HEK293 (cell line): Measurements from ENCODE around the gene BCOR.

Source experiments
- CTCF ChIA-PET: fragments of 350-600 bp; formaldehyde crosslinking; extraction: SDS; loops from one replicate; lab custom pipeline; 2021; ENCODE audit warnings: antibody characterized with exemption; lab: Yijun Ruan, JAX
- POLR2A ChIA-PET: fragments of 300-600 bp; formaldehyde crosslinking; extraction: SDS; loops from one replicate; lab custom pipeline; 2020; ENCODE audit warnings: antibody characterized with exemption, inconsistent platforms; lab: Yijun Ruan, JAX
- H3K27ac ChIP-seq: fragments of 200-500 bp; sonication (Bioruptor generic); 2 replicates; pipeline ENCODE4 v1.5.1; 2014; ENCODE audit warnings: low read depth, low read length, control low read depth, inconsistent platforms; ENCODE audit errors: extremely low read depth
- H3K36me3 ChIP-seq, 2 experiments: fragments of 200-500 bp in 1 of 2; sonication (Bioruptor generic) in 1 of 2; 1 replicate in 1 of 2; 2 replicates in 1 of 2; pipeline ENCODE4 v1.5.1; 2014 to 2017; ENCODE audit warnings: inconsistent platforms in 2 of 2, low read length in 2 of 2; ENCODE audit not compliant: control insufficient read depth in 2 of 2, insufficient read depth in 1 of 2
- H3K4me1 ChIP-seq: fragments of 200-500 bp; sonication (Bioruptor generic); 2 replicates; pipeline ENCODE4 v1.5.1; 2014; ENCODE audit warnings: mild to moderate bottlenecking, low read length, inconsistent platforms; ENCODE audit not compliant: control insufficient read depth, insufficient read depth
- H3K4me3 ChIP-seq: 2 replicates; pipeline ENCODE4 v1.5.1; 2011; ENCODE audit warnings: low read depth, mild to moderate bottlenecking, control low read depth, low read length, moderate library complexity
- H3K9me3 ChIP-seq: fragments of 200-500 bp; sonication (Bioruptor generic); 2 replicates; pipeline ENCODE4 v1.5.1; 2014; ENCODE audit warnings: low read depth, low read length, inconsistent platforms; ENCODE audit not compliant: control insufficient read depth, insufficient read depth
- AEBP2 ChIP-seq: fragments of 450-650 bp; formaldehyde crosslinking; IDR thresholded peaks from 2 replicates; pipeline ENCODE4 v1.5.1; 2016; ENCODE audit warnings: missing biosample characterization, missing genetic modification characterization, borderline replicate concordance
- FEZF1 ChIP-seq: fragments of 450-650 bp; formaldehyde crosslinking; IDR thresholded peaks from 2 replicates; pipeline ENCODE4 v1.5.1; 2016; ENCODE audit warnings: missing biosample characterization, missing genetic modification characterization
- HIC1 ChIP-seq: fragments of 450-650 bp; formaldehyde crosslinking; IDR thresholded peaks from 2 replicates; pipeline ENCODE4 v1.5.1; 2016; ENCODE audit warnings: missing biosample characterization, missing genetic modification characterization
- KLF16 ChIP-seq: fragments of 450-650 bp; formaldehyde crosslinking; IDR thresholded peaks from 2 replicates; pipeline ENCODE4 v1.5.1; 2017; ENCODE audit warnings: missing biosample characterization, missing genetic modification characterization
- MYNN ChIP-seq: fragments of 450-650 bp; formaldehyde crosslinking; IDR thresholded peaks from 2 replicates; pipeline ENCODE4 v1.5.1; 2016; ENCODE audit warnings: missing biosample characterization, missing genetic modification characterization, borderline replicate concordance
- RBAK ChIP-seq: fragments of 450-650 bp; formaldehyde crosslinking; IDR thresholded peaks from 2 replicates; pipeline ENCODE4 v1.5.1; 2016; ENCODE audit warnings: missing biosample characterization, missing genetic modification characterization
- SETDB1 ChIP-seq: IDR thresholded peaks from one replicate; pipeline ENCODE4 v1.6.1; 2017; ENCODE audit warnings: mild to moderate bottlenecking, low read length, moderate library complexity, mixed read lengths; ENCODE audit not compliant: insufficient read length
- TRIM28 ChIP-seq: IDR thresholded peaks from 2 replicates; pipeline ENCODE4 v1.6.1; 2011; ENCODE audit warnings: low read length, control low read depth, borderline replicate concordance
- ZBTB1 ChIP-seq: fragments of 450-650 bp; formaldehyde crosslinking; IDR thresholded peaks from 2 replicates; pipeline ENCODE4 v1.5.1; 2016; ENCODE audit warnings: missing biosample characterization, missing genetic modification characterization
- ZBTB8A ChIP-seq: fragments of 450-650 bp; formaldehyde crosslinking; IDR thresholded peaks from 2 replicates; pipeline ENCODE4 v1.5.1; 2016; ENCODE audit warnings: missing biosample characterization, missing genetic modification characterization
- ZFHX2 ChIP-seq: fragments of 450-650 bp; formaldehyde crosslinking; conservative IDR thresholded peaks from 2 replicates; pipeline ENCODE4 v1.5.1; 2016; ENCODE audit warnings: missing biosample characterization, missing genetic modification characterization
- ZNF146 ChIP-seq: fragments of 450-650 bp; formaldehyde crosslinking; IDR thresholded peaks from 2 replicates; pipeline ENCODE4 v1.5.1; 2016; ENCODE audit warnings: missing biosample characterization, missing genetic modification characterization
- ZNF148 ChIP-seq: fragments of 450-650 bp; formaldehyde crosslinking; IDR thresholded peaks from 2 replicates; pipeline ENCODE4 v1.5.0; 2017; ENCODE audit warnings: missing biosample characterization, missing genetic modification characterization, borderline replicate concordance
- ZNF157 ChIP-seq: fragments of 450-650 bp; formaldehyde crosslinking; IDR thresholded peaks from 2 replicates; pipeline ENCODE4 v1.5.1; 2016; ENCODE audit warnings: missing biosample characterization, missing genetic modification characterization
- ZNF202 ChIP-seq: fragments of 450-650 bp; formaldehyde crosslinking; IDR thresholded peaks from 2 replicates; pipeline ENCODE4 v1.5.1; 2016; ENCODE audit warnings: missing biosample characterization, missing genetic modification characterization, borderline replicate concordance
- ZNF221 ChIP-seq: fragments of 450-650 bp; formaldehyde crosslinking; IDR thresholded peaks from 2 replicates; pipeline ENCODE4 v1.5.1; 2017; ENCODE audit warnings: missing biosample characterization, missing genetic modification characterization, borderline replicate concordance
- ZNF280D ChIP-seq: fragments of 450-650 bp; formaldehyde crosslinking; IDR thresholded peaks from 2 replicates; pipeline ENCODE4 v1.5.1; 2016; ENCODE audit warnings: missing biosample characterization, missing genetic modification characterization
- ZNF302 ChIP-seq: fragments of 450-650 bp; formaldehyde crosslinking; IDR thresholded peaks from 2 replicates; pipeline ENCODE4 v1.5.1; 2016; ENCODE audit warnings: missing biosample characterization, missing genetic modification characterization, low read depth
- ZNF394 ChIP-seq: fragments of 450-650 bp; formaldehyde crosslinking; IDR thresholded peaks from 2 replicates; pipeline ENCODE4 v1.5.1; 2016; ENCODE audit warnings: missing biosample characterization, missing genetic modification characterization, mild to moderate bottlenecking, moderate library complexity, borderline replicate concordance
- ZNF423 ChIP-seq: fragments of 450-650 bp; formaldehyde crosslinking; IDR thresholded peaks from 2 replicates; pipeline ENCODE4 v1.5.1; 2016; ENCODE audit warnings: missing biosample characterization, missing genetic modification characterization
- ZNF549 ChIP-seq: fragments of 450-650 bp; IDR thresholded peaks from 2 replicates; pipeline ENCODE4 v1.5.1; 2018; ENCODE audit warnings: missing biosample characterization, missing genetic modification characterization, mild to moderate bottlenecking, inconsistent platforms, moderate library complexity
- ZNF610 ChIP-seq: fragments of 450-650 bp; formaldehyde crosslinking; IDR thresholded peaks from 2 replicates; pipeline ENCODE4 v1.5.1; 2016; ENCODE audit warnings: missing biosample characterization, missing genetic modification characterization, borderline replicate concordance
- ZNF626 ChIP-seq: fragments of 450-650 bp; sonication (Bioruptor Pico); formaldehyde crosslinking; IDR thresholded peaks from 2 replicates; pipeline ENCODE4 v1.5.1; 2018; ENCODE audit warnings: missing biosample characterization, missing genetic modification characterization, inconsistent platforms
- ZNF830 ChIP-seq: fragments of 450-650 bp; IDR thresholded peaks from 2 replicates; pipeline ENCODE4 v1.5.0; 2018; ENCODE audit warnings: missing biosample characterization, missing genetic modification characterization, low read depth, mild to moderate bottlenecking, moderate library complexity
- ZSCAN30 ChIP-seq: fragments of 450-650 bp; IDR thresholded peaks from 2 replicates; pipeline ENCODE4 v1.5.1; 2018; ENCODE audit warnings: missing biosample characterization, mild to moderate bottlenecking, missing genetic modification characterization, moderate library complexity

Gene BCOR

GRCh38 chrX:40050532-40050931 lies 47.2 kb downstream of the BCOR start:
- Histone ChIP-seq H3K36me3 (peaks cover 41 to 84% of the 10 kb centered on the region in 2 experiments), H3K9me3 (peaks cover 2% of the 10 kb centered on the region; the same call in 1 of the 2 replicates), H3K27ac (no peak overlapping the region), H3K4me1 (no peaks in the 10 kb centered on the region), H3K4me3 (no peak overlapping the region)
- ChIA-PET CTCF (no interaction called here), POLR2A (no interaction called here)
- TF ChIP-seq AEBP2 (tag by site-specific recombination) (no peak), ZBTB8A (no peak), ZNF157 (no peak), ZNF221 (tag by site-specific recombination) (no peak), ZNF148 (tag by site-specific recombination) (no peak), ZFHX2 (no peak), ZNF610 (0 out of 2 replicates have a peak, but pooled peaks have one; percentile 18), ZNF302 (tag by site-specific recombination) (no peak), RBAK (tag by site-specific recombination) (no peak), ZNF280D (tag by site-specific recombination) (peak; percentile 65; the same call in 1 of the 2 replicates), ZNF394 (no peak), ZNF423 (tag by site-specific recombination) (no peak), FEZF1 (tag by site-specific recombination) (no peak), TRIM28 (peak; percentile 98; the same call in 1 of the 2 replicates), ZBTB1 (tag by site-specific recombination) (no peak), SETDB1 (peak; percentile 94), KLF16 (no peak), ZNF146 (tag by site-specific recombination) (no peak), ZNF830 (tag by site-specific recombination) (no peak), HIC1 (tag by site-specific recombination) (no peak), MYNN (tag by site-specific recombination) (no peak), ZSCAN30 (tag by site-specific recombination) (no peak), ZNF626 (tag by site-specific recombination) (peak; percentile 89; the same call in 1 of the 2 replicates), ZNF202 (tag by site-specific recombination) (no peak), ZNF549 (0 out of 2 replicates have a peak, but pooled peaks have one; percentile 56)
